ENCODE results near the gene FGD5. TPM values are rescaled to one million over a fixed set of nuclear protein-coding genes. Genes with fewer than 3 reads are reported as not detected.

The FGD5 gene
- total and polyA plus RNA-seq, 2 donors from 2014 or later, result 18.7 to 40.1 TPM

- FAIRE-seq (no peak), DNase-seq (peak in 1 of 5 donors; percentile 18)
- no peaks in the 10 kb centered on the region for H3K27me3 ChIP-seq (ENCODE audit: control insufficient read depth, insufficient read depth, low read length)
- no peak overlapping the region for H3K4me3 ChIP-seq (ENCODE audit: low read length in 3 of 3)
- peak overlapping the region in 1 of 2 donors; percentile 20 for H3K27ac ChIP-seq (ENCODE audit: low read depth in 2 of 2, low read length in 2 of 2)
- no peaks in the 10 kb centered on the region for H3K36me3 ChIP-seq (ENCODE audit: control insufficient read depth in 2 of 3, insufficient read depth in 3 of 3, low read length in 3 of 3)
- no peaks in the 10 kb centered on the region for H3K9me3 ChIP-seq (ENCODE audit: control insufficient read depth in 2 of 3, insufficient read depth in 1 of 3, low read length in 3 of 3)
- TF ChIP-seq CTCF (IDR thresholded peaks at IDR 0.05; ENCODE audit: borderline replicate concordance, extremely low read depth, insufficient read depth), result no peak
- H3K9ac ChIP-seq (ENCODE audit: low read length in 3 of 3), result no peak overlapping the region
- intact Hi-C loops (cut with DNase I), result no loop called here
- H3K4me1 ChIP-seq (ENCODE audit: control insufficient read depth in 2 of 3, insufficient read depth in 2 of 3, low read depth in 1 of 3, low read length in 3 of 3), result peaks cover 0 to 10% (median 6%) of the 10 kb centered on the region in 3 donors
These were observed 52.9 kb downstream of the FGD5 start for GRCh38 chr3:14871456-14872200.

- Histone ChIP-seq H3K9me3 (ENCODE audit: control insufficient read depth in 2 of 3, insufficient read depth in 1 of 3, low read length in 3 of 3) (no peaks in the 10 kb centered on the region), H3K27ac (ENCODE audit: low read depth in 2 of 2, low read length in 2 of 2) (no peak overlapping the region), H3K27me3 (ENCODE audit: control insufficient read depth, insufficient read depth, low read length) (no peaks in the 10 kb centered on the region), H3K9ac (ENCODE audit: low read length in 3 of 3) (no peak overlapping the region), H3K4me1 (ENCODE audit: control insufficient read depth in 2 of 3, insufficient read depth in 2 of 3, low read depth in 1 of 3, low read length in 3 of 3) (peaks cover 0 to 19% (median 9%) of the 10 kb centered on the region in 3 donors), H3K36me3 (ENCODE audit: control insufficient read depth in 2 of 3, insufficient read depth in 3 of 3, low read length in 3 of 3) (no peaks in the 10 kb centered on the region), H3K4me3 (ENCODE audit: low read length in 3 of 3) (no peak overlapping the region)
- intact Hi-C loops (cut with DNase I), result no loop called here
- no peak for TF ChIP-seq CTCF (IDR thresholded peaks at IDR 0.05; ENCODE audit: borderline replicate concordance, extremely low read depth, insufficient read depth)
- FAIRE-seq, result no peak
- DNase-seq, result peak in 1 of 5 donors; percentile 13
These were observed 53.9 kb downstream of the FGD5 start for GRCh38 chr3:14872706-14873105.

- intact Hi-C loops (cut with DNase I), result no loop called here
- H3K4me3 ChIP-seq (ENCODE audit: low read length in 3 of 3), result no peak overlapping the region
- no peaks in the 10 kb centered on the region for H3K36me3 ChIP-seq (ENCODE audit: control insufficient read depth in 2 of 3, insufficient read depth in 3 of 3, low read length in 3 of 3)
- peaks cover 0 to 19% (median 14%) of the 10 kb centered on the region in 3 donors for H3K4me1 ChIP-seq (ENCODE audit: control insufficient read depth in 2 of 3, insufficient read depth in 2 of 3, low read depth in 1 of 3, low read length in 3 of 3)
- no peaks in the 10 kb centered on the region for H3K27me3 ChIP-seq (ENCODE audit: control insufficient read depth, insufficient read depth, low read length)
- H3K27ac ChIP-seq (ENCODE audit: low read depth in 2 of 2, low read length in 2 of 2), result no peak overlapping the region
- H3K9ac ChIP-seq (ENCODE audit: low read length in 3 of 3), result no peak overlapping the region
- H3K9me3 ChIP-seq (ENCODE audit: control insufficient read depth in 2 of 3, insufficient read depth in 1 of 3, low read length in 3 of 3), result no peaks in the 10 kb centered on the region
- peak in 1 of 5 donors; percentile 37 for DNase-seq
- TF ChIP-seq CTCF (IDR thresholded peaks at IDR 0.05; ENCODE audit: borderline replicate concordance, extremely low read depth, insufficient read depth), result no peak
- FAIRE-seq, result no peak
These were observed 56.0 kb downstream of the FGD5 start for GRCh38 chr3:14874784-14875183.

Data from kidney (tissue), 14 donors.